Liver (tissue), 3 donors: ENCODE measurements around the gene NOS1.

Experiments
- RAD21 ChIP-seq, 2 donors: IDR thresholded peaks; 2 replicates each; pipeline ENCODE4 v1.6.1; 2016; ENCODE audit warnings: antibody characterized with exemption in 2 of 2, mild to moderate bottlenecking in 2 of 2
- SP1 ChIP-seq: IDR thresholded peaks from 2 replicates; pipeline ENCODE4 v1.6.1; 2018; ENCODE audit warnings: antibody characterized with exemption, mild to moderate bottlenecking
- TAF1 ChIP-seq: conservative IDR thresholded peaks from 2 replicates; pipeline ENCODE4 v1.6.1; 2016; ENCODE audit warnings: antibody characterized with exemption, mild to moderate bottlenecking
- TF ChIP-seq, protein P1 (sequence below): fragments of 150-350 bp; IDR thresholded peaks from 2 replicates; pipeline ENCODE4 v1.5.1; 2017; ENCODE audit warnings: improper control_type of control experiment, low read depth, low read length; ENCODE audit not compliant: missing input control
- donor health status: healthy.
- donor health status: healthy.

- TF ChIP-seq, protein P1, sequence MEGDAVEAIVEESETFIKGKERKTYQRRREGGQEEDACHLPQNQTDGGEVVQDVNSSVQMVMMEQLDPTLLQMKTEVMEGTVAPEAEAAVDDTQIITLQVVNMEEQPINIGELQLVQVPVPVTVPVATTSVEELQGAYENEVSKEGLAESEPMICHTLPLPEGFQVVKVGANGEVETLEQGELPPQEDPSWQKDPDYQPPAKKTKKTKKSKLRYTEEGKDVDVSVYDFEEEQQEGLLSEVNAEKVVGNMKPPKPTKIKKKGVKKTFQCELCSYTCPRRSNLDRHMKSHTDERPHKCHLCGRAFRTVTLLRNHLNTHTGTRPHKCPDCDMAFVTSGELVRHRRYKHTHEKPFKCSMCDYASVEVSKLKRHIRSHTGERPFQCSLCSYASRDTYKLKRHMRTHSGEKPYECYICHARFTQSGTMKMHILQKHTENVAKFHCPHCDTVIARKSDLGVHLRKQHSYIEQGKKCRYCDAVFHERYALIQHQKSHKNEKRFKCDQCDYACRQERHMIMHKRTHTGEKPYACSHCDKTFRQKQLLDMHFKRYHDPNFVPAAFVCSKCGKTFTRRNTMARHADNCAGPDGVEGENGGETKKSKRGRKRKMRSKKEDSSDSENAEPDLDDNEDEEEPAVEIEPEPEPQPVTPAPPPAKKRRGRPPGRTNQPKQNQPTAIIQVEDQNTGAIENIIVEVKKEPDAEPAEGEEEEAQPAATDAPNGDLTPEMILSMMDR, result no peak
- TF ChIP-seq SP1 (no peak), TAF1 (no peak), RAD21 (IDR thresholded peaks at IDR 0.05) (no peak)
Observed at GRCh38 chr12:117243488-117243887, 117.9 kb downstream of the NOS1 start.
